Natural killer cell (primary cell): ENCODE data around the gene WHRN. TPM values are rescaled to one million over a fixed set of nuclear protein-coding genes. Genes with fewer than 3 reads are reported as not detected.
A peak's percentile ranks its signal among the peaks of the same experiment; 100 is the strongest.

Experiments
- ATAC-seq, 3 donors: fragments of 150-1000 bp in 2 of 3; fragments of 200-7000 bp in 1 of 3; cut with Tn5 transposase; 1 replicate in 1 of 3; 2 replicates in 2 of 3; pipeline ENCODE4 v1.10.0; 2021; ENCODE audit warnings: mild to moderate bottlenecking in 2 of 3, moderate library complexity in 2 of 3
- DNase-seq, 2 donors: peaks; one replicate each; pipeline versions ENCODE4 v3.0.0 to v3.0.0-alpha.2; 2013 to 2021; ENCODE audit warnings: mixed read lengths in 1 of 2
- H3K27ac ChIP-seq: one replicate; pipeline ENCODE4 v1.5.1; 2013; ENCODE audit warnings: mild to moderate bottlenecking, low read length
- H3K27me3 ChIP-seq: one replicate; pipeline ENCODE4 v1.6.1; 2013; ENCODE audit warnings: low read length; ENCODE audit not compliant: control insufficient read depth, insufficient read depth
- H3K36me3 ChIP-seq: one replicate; pipeline ENCODE4 v1.6.1; 2013; ENCODE audit warnings: low read length; ENCODE audit not compliant: control insufficient read depth, insufficient read depth
- H3K4me1 ChIP-seq: one replicate; pipeline ENCODE4 v1.6.1; 2013; ENCODE audit warnings: low read length; ENCODE audit not compliant: control insufficient read depth, insufficient read depth
- H3K4me3 ChIP-seq: one replicate; pipeline ENCODE4 v1.5.1; 2013; ENCODE audit warnings: low read length
- H3K9me3 ChIP-seq: one replicate; pipeline ENCODE4 v1.6.1; 2013; ENCODE audit warnings: low read length; ENCODE audit not compliant: control insufficient read depth, insufficient read depth
- H3K27ac Mint-ChIP-seq, 2 donors: one replicate each; pipeline ENCODE4 v1.8.0; 2022; ENCODE audit warnings: mild to moderate bottlenecking in 2 of 2, mixed read lengths in 2 of 2, moderate library complexity in 1 of 2
- H3K27me3 Mint-ChIP-seq, 2 donors: one replicate each; pipeline ENCODE4 v1.8.0; 2022; ENCODE audit warnings: low read depth in 2 of 2, mixed read lengths in 2 of 2
- H3K36me3 Mint-ChIP-seq: one replicate; pipeline ENCODE4 v1.8.0; 2022; ENCODE audit warnings: mixed read lengths
- H3K4me1 Mint-ChIP-seq, 2 donors: one replicate each; pipeline ENCODE4 v1.8.0; 2022; ENCODE audit warnings: mixed read lengths in 2 of 2
- H3K4me3 Mint-ChIP-seq: one replicate; pipeline ENCODE4 v1.8.0; 2022; ENCODE audit warnings: mild to moderate bottlenecking, moderate library complexity, mixed read lengths
- H3K9me3 Mint-ChIP-seq, 2 donors: one replicate each; pipeline ENCODE4 v1.8.0; 2022; ENCODE audit warnings: mixed read lengths in 2 of 2
- WGBS: methylation state at CpG from one replicate; pipeline ENCODE4 v1.1.7; 2013; ENCODE audit warnings: missing lambda C conversion rate; ENCODE audit not compliant: insufficient coverage; 5-methylcytosine and 5-hydroxymethylcytosine counted together
- intact Hi-C: fragments of 100-400 bp; cut with micrococcal nuclease; formaldehyde crosslinking; loops from one replicate; pipeline ENCODE4 v1.14.2; 2022
- total RNA-seq, 4 donors: library from RNA; stranded (reverse); fragments of 120-200 nt in 1 of 4; gene quantifications; one replicate each; pipeline versions ENCODE4 v1.2.3 to v1.2.4, GENCODE V29; 2013 to 2022
- TF ChIP-seq, protein P1 (sequence below): fragments of 200-600 bp; IDR thresholded peaks from one replicate; pipeline ENCODE4 v1.8.0; 2022; ENCODE audit warnings: antibody characterized with exemption

Gene WHRN
- total RNA-seq, 3 donors from 2014 or later (not counting 1 experiment from before 2014, with no cell fraction given): 29.8 to 90.6 (median 36.8) TPM

DNA sequence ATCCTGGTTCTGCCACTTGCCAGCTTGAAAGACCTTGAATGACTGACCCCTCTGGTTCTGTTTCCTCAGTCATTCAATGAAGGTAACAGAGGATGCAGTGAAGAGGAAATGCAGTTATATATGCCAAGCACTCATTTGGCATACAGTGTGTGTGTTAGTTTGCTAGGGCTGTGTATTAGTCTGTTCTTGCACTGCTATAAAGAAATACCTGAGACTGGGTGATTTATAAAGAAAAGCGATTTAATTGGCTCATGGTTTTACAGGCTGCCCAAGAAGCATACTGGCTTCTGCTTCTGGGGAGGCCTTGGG lies 8.6 kb upstream of the WHRN start:
- Histone ChIP-seq H3K27ac (no peak overlapping the region), H3K4me3 (no peak overlapping the region), H3K4me1 (peaks cover 12% of the 10 kb centered on the region), H3K9me3 (no peaks in the 10 kb centered on the region), H3K27me3 (peaks cover 3% of the 10 kb centered on the region), H3K36me3 (no peaks in the 10 kb centered on the region)
- no peaks in the 10 kb centered on the region for H3K36me3 Mint-ChIP-seq
- ATAC-seq: no peak
- H3K4me1 Mint-ChIP-seq: peaks cover 17 to 36% of the 10 kb centered on the region in 2 donors
- intact Hi-C loops: no loop called here
- peak overlapping the region in 1 of 2 donors; percentile 53 for H3K27ac Mint-ChIP-seq
- H3K9me3 Mint-ChIP-seq: no peaks in the 10 kb centered on the region
- no peak for DNase-seq
- no peak overlapping the region for H3K4me3 Mint-ChIP-seq
- TF ChIP-seq, protein P1, sequence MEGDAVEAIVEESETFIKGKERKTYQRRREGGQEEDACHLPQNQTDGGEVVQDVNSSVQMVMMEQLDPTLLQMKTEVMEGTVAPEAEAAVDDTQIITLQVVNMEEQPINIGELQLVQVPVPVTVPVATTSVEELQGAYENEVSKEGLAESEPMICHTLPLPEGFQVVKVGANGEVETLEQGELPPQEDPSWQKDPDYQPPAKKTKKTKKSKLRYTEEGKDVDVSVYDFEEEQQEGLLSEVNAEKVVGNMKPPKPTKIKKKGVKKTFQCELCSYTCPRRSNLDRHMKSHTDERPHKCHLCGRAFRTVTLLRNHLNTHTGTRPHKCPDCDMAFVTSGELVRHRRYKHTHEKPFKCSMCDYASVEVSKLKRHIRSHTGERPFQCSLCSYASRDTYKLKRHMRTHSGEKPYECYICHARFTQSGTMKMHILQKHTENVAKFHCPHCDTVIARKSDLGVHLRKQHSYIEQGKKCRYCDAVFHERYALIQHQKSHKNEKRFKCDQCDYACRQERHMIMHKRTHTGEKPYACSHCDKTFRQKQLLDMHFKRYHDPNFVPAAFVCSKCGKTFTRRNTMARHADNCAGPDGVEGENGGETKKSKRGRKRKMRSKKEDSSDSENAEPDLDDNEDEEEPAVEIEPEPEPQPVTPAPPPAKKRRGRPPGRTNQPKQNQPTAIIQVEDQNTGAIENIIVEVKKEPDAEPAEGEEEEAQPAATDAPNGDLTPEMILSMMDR: no peak
- 95% methylated on average over 1 of the region's 1 CpG for WGBS
- H3K27me3 Mint-ChIP-seq: peaks cover 27 to 28% of the 10 kb centered on the region in 2 donors

DNA sequence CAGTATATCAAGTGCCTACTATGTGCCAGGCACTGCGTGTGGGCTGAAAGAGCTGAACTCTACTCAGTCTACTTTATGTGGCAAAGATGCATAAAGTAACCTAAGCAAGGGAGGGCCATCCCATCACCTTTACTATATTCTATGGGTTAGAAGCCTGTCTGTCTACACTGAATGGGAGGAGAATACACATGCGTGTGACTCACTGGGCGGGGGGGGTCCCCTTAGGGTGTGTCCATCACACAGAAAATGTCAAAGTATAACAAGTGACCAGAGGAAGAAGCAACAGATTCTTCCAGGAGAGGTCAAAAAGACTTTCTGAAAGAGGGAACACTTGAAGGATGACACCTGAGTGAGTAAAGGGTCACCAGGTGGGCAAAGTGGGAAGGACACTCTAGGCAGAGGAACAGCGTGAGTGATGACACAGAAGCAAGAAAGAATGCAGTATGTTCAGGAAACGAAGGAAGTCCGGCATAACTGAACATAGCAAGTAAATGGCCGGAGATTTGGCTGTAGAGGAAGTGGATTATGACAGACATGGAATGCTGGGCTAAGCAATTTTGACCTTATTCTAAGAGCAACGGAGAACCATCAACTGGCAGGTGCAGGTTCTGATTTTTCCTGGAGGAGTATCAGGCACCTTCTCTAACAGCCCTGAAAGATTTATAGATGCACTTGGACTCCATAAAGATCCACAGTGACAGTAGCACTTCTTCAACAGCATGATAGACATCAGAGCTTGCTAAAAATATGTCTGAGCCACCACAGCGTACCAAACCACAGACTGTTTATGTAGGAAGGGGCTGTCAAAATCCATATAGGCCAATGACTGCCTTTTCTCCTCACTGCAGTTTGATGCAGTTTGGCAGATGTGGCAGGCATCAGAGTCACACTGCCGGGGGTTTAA lies 8.0 kb upstream of the WHRN start:
- Histone ChIP-seq H3K4me3 (no peak overlapping the region), H3K27me3 (peaks cover 7% of the 10 kb centered on the region), H3K4me1 (peaks cover 7% of the 10 kb centered on the region), H3K27ac (no peak overlapping the region), H3K9me3 (no peaks in the 10 kb centered on the region), H3K36me3 (no peaks in the 10 kb centered on the region)
- ATAC-seq: peak in 1 of 3 donors; percentile 20
- intact Hi-C loops: no loop called here
- WGBS: 52% methylated on average over 9 of the region's 10 CpGs
- Mint-ChIP-seq H3K27ac (peak overlapping the region in 1 of 2 donors; percentile 53), H3K9me3 (no peaks in the 10 kb centered on the region), H3K4me3 (no peak overlapping the region), H3K36me3 (no peaks in the 10 kb centered on the region), H3K4me1 (peaks cover 11 to 30% of the 10 kb centered on the region in 2 donors), H3K27me3 (peaks cover 30 to 34% of the 10 kb centered on the region in 2 donors)
- TF ChIP-seq, protein P1: no peak
- no peak for DNase-seq

DNA sequence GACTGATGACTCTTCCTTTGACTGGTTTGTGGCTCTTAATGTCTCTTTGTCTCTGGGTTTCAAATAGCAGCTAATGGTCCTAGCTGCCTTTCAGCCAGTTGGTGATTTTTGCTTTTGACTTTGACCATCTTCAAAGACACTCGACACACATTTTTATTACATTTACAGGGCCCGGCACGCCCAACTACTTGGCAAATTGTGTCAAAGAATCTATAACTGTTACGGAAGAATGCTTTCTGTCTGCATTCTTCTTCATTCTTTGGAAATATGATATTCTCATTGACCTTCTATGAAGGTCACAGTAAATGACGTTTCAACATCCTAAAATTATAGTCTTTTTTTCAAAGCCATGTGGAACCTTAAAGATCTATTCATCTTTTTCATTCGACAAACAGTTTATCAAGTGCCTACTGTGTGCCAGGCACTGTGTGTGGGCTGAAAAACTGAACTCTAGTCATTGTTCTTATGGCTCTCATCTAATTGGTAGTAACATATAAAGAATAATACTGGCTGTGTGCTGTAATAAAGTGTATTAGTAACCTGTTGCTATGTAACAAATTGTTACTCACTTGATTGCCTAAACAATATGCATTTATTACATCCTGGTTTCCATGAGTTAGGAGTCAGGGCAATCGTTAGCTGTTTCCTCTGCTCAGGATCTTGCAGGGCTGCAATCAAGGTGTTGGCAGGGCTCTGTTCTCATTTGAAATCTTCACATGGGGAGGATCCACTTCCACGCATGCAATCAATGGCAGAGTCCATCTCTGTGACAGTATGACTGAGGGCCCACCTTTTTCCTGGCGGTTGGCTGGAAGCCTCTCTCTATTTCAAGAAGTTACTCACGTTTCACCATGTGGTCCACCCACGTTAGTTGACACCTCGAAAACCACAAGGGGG lies 7.0 kb upstream of the WHRN start:
- Histone ChIP-seq H3K27me3 (peaks cover 13% of the 10 kb centered on the region), H3K4me3 (no peak overlapping the region), H3K36me3 (no peaks in the 10 kb centered on the region), H3K27ac (no peak overlapping the region), H3K4me1 (peaks cover 3% of the 10 kb centered on the region), H3K9me3 (no peaks in the 10 kb centered on the region)
- DNase-seq: no peak
- Mint-ChIP-seq H3K36me3 (no peaks in the 10 kb centered on the region), H3K27ac (no peak overlapping the region), H3K4me1 (peaks cover 9 to 24% of the 10 kb centered on the region in 2 donors), H3K9me3 (no peaks in the 10 kb centered on the region), H3K27me3 (peaks cover 39 to 44% of the 10 kb centered on the region in 2 donors), H3K4me3 (no peak overlapping the region)
- intact Hi-C loops: no loop called here
- no peak for ATAC-seq
- WGBS: 75% methylated on average over 12 of the region's 12 CpGs
- TF ChIP-seq, protein P1: no peak
